CD4-positive, alpha-beta T cell treated with Interferon alpha-2 for 1 hour (primary cell): ENCODE measurements around the gene ARID4B.
"Not testable (repeated sequence)": the region's sequence is repeated elsewhere in the genome, so short reads cannot be mapped to it uniquely, and the experiment has no call there.

ENCODE experiments used
- DNase-seq, 2 donors: peaks; one replicate each; pipeline ENCODE4 v3.0.0-alpha.2; 2020 to 2022

Gene ARID4B

GRCh38 chr1:235296729-235297128, 31.2 kb downstream of the ARID4B start:
- DNase-seq: peak in 1 of 2 donors; percentile 57

- DNase-seq: no peak
Observed at GRCh38 chr1:235295902-235296350, 32.1 kb downstream of the ARID4B start.

GRCh38 chr1:235293322-235293942, 34.5 kb downstream of the ARID4B start:
- no peak for DNase-seq

- DNase-seq: no peak
Observed at GRCh38 chr1:235292790-235293189, 35.2 kb downstream of the ARID4B start.

- DNase-seq: no peak
Observed at GRCh38 chr1:235291599-235292091, 36.3 kb downstream of the ARID4B start.

GRCh38 chr1:235290740-235291502, 37.1 kb downstream of the ARID4B start:
- DNase-seq: no peak

- DNase-seq: no peak
Observed at GRCh38 chr1:235289859-235290739, 37.9 kb downstream of the ARID4B start.

- no peak for DNase-seq
Observed at GRCh38 chr1:235287208-235287882, 40.6 kb downstream of the ARID4B start.

GRCh38 chr1:235286667-235287066, 41.3 kb downstream of the ARID4B start:
- DNase-seq: no peak

GRCh38 chr1:235284231-235284769, 43.7 kb downstream of the ARID4B start:
- DNase-seq: no peak

GRCh38 chr1:235283636-235284035, 44.3 kb downstream of the ARID4B start:
- not testable (repeated sequence) for DNase-seq

- DNase-seq: no peak
Observed at GRCh38 chr1:235280467-235280866, 47.5 kb downstream of the ARID4B start.

- DNase-seq: no peak
Observed at GRCh38 chr1:235279694-235280093, 48.3 kb downstream of the ARID4B start.

GRCh38 chr1:235278915-235279292, 49.1 kb downstream of the ARID4B start:
- no peak for DNase-seq

GRCh38 chr1:235278233-235278914, 49.6 kb downstream of the ARID4B start:
- DNase-seq: no peak

- no peak for DNase-seq
Observed at GRCh38 chr1:235277709-235278108, 50.3 kb downstream of the ARID4B start.

GRCh38 chr1:235275836-235276235, 52.1 kb downstream of the ARID4B start:
- DNase-seq: no peak

- peak in 1 of 2 donors; percentile 35 for DNase-seq
Observed at GRCh38 chr1:235275223-235275622, 52.8 kb downstream of the ARID4B start.

GRCh38 chr1:235272851-235273250, 55.1 kb downstream of the ARID4B start:
- DNase-seq: no peak

GRCh38 chr1:235270625-235271024, 57.4 kb downstream of the ARID4B start:
- peak in 1 of 2 donors; percentile 45 for DNase-seq

GRCh38 chr1:235269990-235270389, 58.0 kb downstream of the ARID4B start:
- DNase-seq: not testable (repeated sequence)
